ENCODE measurements around the gene PLSCR5. TPM values are rescaled to one million over a fixed set of nuclear protein-coding genes. Genes with fewer than 3 reads are reported as not detected.

The PLSCR5 gene
- total RNA-seq, 2 donors from 2014 or later, result not detected

DNA sequence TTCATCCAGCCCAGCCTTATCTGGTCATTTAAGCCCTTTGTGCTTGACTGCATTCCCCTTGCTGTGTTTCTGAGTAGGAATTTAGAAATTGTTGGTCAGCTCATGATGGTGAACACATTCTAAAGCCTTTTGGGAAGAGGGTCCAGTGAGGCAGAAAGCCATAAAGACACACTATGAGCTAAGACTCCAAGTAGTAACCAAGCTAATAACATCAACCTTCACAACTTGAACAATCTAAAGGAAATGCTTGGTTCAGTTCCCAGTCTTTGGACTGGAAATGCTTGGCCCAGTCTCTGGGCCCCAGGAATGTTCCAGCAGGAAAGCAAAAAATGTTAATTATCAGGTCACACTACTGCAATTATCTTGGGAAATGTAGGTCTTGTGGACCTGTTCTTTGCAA is 68.5 kb downstream of the PLSCR5 start:
- no peak overlapping the region for H3K4me3 Mint-ChIP-seq
- ATAC-seq (replicated peaks in 1 of 2) (no peak), DNase-seq (no peak)
- H3K36me3 Mint-ChIP-seq (ENCODE audit: insufficient read depth in 2 of 2), result peaks cover 4 to 10% of the 10 kb centered on the region in 2 donors
- H3K4me1 Mint-ChIP-seq (ENCODE audit: low read depth), result peaks cover 31% of the 10 kb centered on the region
- H3K9me3 Mint-ChIP-seq, result no peaks in the 10 kb centered on the region
- H3K27me3 Mint-ChIP-seq (ENCODE audit: low read depth), result no peaks in the 10 kb centered on the region
- no peak overlapping the region for H3K27ac Mint-ChIP-seq

Other genes with a start within 250 kb of the PLSCR5 start
- gene PLSCR2, start 135.8 kb downstream of the PLSCR5 start, total RNA-seq, result under 1 TPM in 1 of 2 donors, not detected in 1; 0.34 TPM
- 10 to 100 TPM; 48.7 to 65.5 TPM for gene PLSCR1, start 60.7 kb downstream of the PLSCR5 start, total RNA-seq